Measurements from ENCODE around the gene HES4. TPM values are rescaled to one million over a fixed set of nuclear protein-coding genes. Genes with fewer than 3 reads are reported as not detected.

Gene HES4
- total RNA-seq, 1 experiment from 2014 or later = 35.5 TPM

DNA sequence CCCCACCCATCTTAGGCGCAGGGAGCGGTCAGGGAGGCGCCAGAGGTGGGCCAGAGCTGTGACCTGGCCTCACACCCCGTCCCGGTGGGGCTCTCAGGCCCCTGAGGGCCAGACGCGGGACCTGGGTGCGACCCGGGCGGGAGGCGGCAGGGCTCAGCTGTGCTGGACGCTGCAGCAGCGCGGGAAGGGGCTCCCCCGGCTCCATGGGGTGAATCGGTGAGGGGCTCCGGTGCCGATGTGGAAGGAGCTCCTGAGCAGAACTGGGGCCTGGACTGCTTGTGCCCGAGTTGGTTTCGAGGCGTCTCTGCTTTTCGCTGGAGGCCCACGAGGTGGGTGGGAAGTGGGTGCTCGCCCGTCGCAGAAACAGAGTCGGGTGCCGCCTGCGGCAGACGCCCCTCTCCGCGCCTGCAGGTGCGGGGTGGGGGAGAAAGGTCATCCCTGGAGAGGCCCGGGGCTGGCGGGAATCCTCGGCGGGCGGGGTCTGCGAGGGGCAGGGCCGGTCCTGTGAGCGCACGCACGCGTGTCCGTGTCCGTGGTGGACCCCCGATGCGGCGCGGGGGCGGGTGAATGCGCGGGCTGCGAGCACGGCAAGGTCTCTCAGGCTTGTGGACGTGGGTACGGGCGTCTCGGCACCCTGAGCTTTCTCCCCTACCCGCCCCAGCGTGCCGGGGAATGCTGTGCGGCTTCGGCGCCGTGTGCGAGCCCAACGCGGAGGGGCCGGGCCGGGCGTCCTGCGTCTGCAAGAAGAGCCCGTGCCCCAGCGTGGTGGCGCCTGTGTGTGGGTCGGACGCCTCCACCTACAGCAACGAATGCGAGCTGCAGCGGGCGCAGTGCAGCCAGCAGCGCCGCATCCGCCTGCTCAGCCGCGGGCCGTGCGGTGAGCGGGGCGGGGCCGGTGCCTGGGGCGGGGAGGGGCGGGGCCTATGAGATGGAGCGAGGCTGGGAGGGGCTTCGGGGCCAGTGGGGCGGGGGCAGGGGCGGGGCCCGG lies 40.4 kb upstream of the HES4 start:
- no peaks in the 10 kb centered on the region for H3K4me1 Mint-ChIP-seq (ENCODE audit: low read depth, unreplicated experiment)
- no peaks in the 10 kb centered on the region for H3K27me3 Mint-ChIP-seq (ENCODE audit: unreplicated experiment)
- no TSS peak for BruUV-seq (replicated peaks)
- H3K36me3 Mint-ChIP-seq (ENCODE audit: insufficient read depth, unreplicated experiment) = peaks cover 64% of the 10 kb centered on the region
- no peak overlapping the region for H3K4me3 Mint-ChIP-seq (ENCODE audit: low read depth, unreplicated experiment)
- no peak for DNase-seq
- intact Hi-C loops (cut with micrococcal nuclease; ENCODE audit: unreplicated experiment) = no loop called here
- H3K9me3 Mint-ChIP-seq (ENCODE audit: low read depth, unreplicated experiment) = no peaks in the 10 kb centered on the region
- H3K27ac Mint-ChIP-seq (ENCODE audit: unreplicated experiment) = peak overlapping the region; percentile 74
- CTCF ChIA-PET = no interaction called here
- no peak for TF ChIP-seq CTCF (IDR thresholded peaks at IDR 0.05; ENCODE audit: unreplicated experiment)

- no peak for DNase-seq
- no TSS peak for BruUV-seq (replicated peaks)
- H3K36me3 Mint-ChIP-seq (ENCODE audit: insufficient read depth, unreplicated experiment) = peaks cover 59% of the 10 kb centered on the region
- H3K4me3 Mint-ChIP-seq (ENCODE audit: low read depth, unreplicated experiment) = no peak overlapping the region
- intact Hi-C loops (cut with micrococcal nuclease; ENCODE audit: unreplicated experiment) = no loop called here
- H3K4me1 Mint-ChIP-seq (ENCODE audit: low read depth, unreplicated experiment) = no peaks in the 10 kb centered on the region
- peak overlapping the region; percentile 74 for H3K27ac Mint-ChIP-seq (ENCODE audit: unreplicated experiment)
- TF ChIP-seq CTCF (IDR thresholded peaks at IDR 0.05; ENCODE audit: unreplicated experiment) = no peak
- CTCF ChIA-PET = no interaction called here
- H3K27me3 Mint-ChIP-seq (ENCODE audit: unreplicated experiment) = no peaks in the 10 kb centered on the region
- no peaks in the 10 kb centered on the region for H3K9me3 Mint-ChIP-seq (ENCODE audit: low read depth, unreplicated experiment)
Observed at GRCh38 chr1:1039145-1039910, 39.4 kb upstream of the HES4 start.

DNA sequence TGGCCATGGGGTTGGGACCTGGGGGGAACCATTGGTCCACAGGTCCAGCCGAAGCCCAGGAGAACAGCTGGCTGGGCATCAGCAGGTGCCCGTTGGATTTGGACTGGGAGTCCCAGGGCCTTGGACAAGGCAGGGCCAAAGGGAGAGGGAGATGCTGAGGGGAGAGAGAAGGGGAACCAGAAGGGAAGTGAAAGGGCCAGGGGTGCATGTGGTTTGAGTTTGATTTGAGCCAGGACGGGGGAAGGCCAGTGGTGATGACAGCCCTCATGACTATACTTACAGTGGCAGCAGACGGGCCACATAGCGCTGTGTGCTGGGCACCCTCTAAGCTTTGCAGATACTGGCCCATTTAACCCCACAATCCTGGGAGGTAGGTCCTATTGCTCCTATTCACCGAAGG lies 38.8 kb upstream of the HES4 start:
- CTCF ChIA-PET = no interaction called here
- no peak overlapping the region for H3K4me3 Mint-ChIP-seq (ENCODE audit: low read depth, unreplicated experiment)
- H3K36me3 Mint-ChIP-seq (ENCODE audit: insufficient read depth, unreplicated experiment) = peaks cover 54% of the 10 kb centered on the region
- H3K9me3 Mint-ChIP-seq (ENCODE audit: low read depth, unreplicated experiment) = no peaks in the 10 kb centered on the region
- TF ChIP-seq CTCF (IDR thresholded peaks at IDR 0.05; ENCODE audit: unreplicated experiment) = no peak
- no peak for DNase-seq
- no peaks in the 10 kb centered on the region for H3K4me1 Mint-ChIP-seq (ENCODE audit: low read depth, unreplicated experiment)
- no peak overlapping the region for H3K27ac Mint-ChIP-seq (ENCODE audit: unreplicated experiment)
- BruUV-seq (replicated peaks) = no TSS peak
- intact Hi-C loops (cut with micrococcal nuclease; ENCODE audit: unreplicated experiment) = no loop called here
- no peaks in the 10 kb centered on the region for H3K27me3 Mint-ChIP-seq (ENCODE audit: unreplicated experiment)

GRCh38 chr1:1037366-1038327 lies 37.8 kb upstream of the HES4 start:
- Mint-ChIP-seq H3K27me3 (ENCODE audit: unreplicated experiment) (no peaks in the 10 kb centered on the region), H3K36me3 (ENCODE audit: insufficient read depth, unreplicated experiment) (peaks cover 45% of the 10 kb centered on the region), H3K4me3 (ENCODE audit: low read depth, unreplicated experiment) (no peak overlapping the region), H3K4me1 (ENCODE audit: low read depth, unreplicated experiment) (no peaks in the 10 kb centered on the region), H3K27ac (ENCODE audit: unreplicated experiment) (no peak overlapping the region), H3K9me3 (ENCODE audit: low read depth, unreplicated experiment) (no peaks in the 10 kb centered on the region)
- no peak for DNase-seq
- no TSS peak for BruUV-seq (replicated peaks)
- no peak for TF ChIP-seq CTCF (IDR thresholded peaks at IDR 0.05; ENCODE audit: unreplicated experiment)
- CTCF ChIA-PET = no interaction called here
- intact Hi-C loops (cut with micrococcal nuclease; ENCODE audit: unreplicated experiment) = no loop called here
